HG03575 (cell line): ENCODE data around the gene EFR3B.

ENCODE experiments used
- ATAC-seq: cut with Tn5 transposase; IDR thresholded peaks from one replicate; pipeline ENCODE4 v1.9.1; 2021; ENCODE audit not compliant: unreplicated experiment, insufficient number of reproducible peaks, low FRiP score; ENCODE audit errors: extremely low read depth

EFR3B gene

GRCh38 chr2:25164561-25164960 is 122.7 kb downstream of the EFR3B start:
- ATAC-seq, result no peak

- ATAC-seq, result no peak
Measured at GRCh38 chr2:25165992-25166875, 124.4 kb downstream of the EFR3B start.

DNA sequence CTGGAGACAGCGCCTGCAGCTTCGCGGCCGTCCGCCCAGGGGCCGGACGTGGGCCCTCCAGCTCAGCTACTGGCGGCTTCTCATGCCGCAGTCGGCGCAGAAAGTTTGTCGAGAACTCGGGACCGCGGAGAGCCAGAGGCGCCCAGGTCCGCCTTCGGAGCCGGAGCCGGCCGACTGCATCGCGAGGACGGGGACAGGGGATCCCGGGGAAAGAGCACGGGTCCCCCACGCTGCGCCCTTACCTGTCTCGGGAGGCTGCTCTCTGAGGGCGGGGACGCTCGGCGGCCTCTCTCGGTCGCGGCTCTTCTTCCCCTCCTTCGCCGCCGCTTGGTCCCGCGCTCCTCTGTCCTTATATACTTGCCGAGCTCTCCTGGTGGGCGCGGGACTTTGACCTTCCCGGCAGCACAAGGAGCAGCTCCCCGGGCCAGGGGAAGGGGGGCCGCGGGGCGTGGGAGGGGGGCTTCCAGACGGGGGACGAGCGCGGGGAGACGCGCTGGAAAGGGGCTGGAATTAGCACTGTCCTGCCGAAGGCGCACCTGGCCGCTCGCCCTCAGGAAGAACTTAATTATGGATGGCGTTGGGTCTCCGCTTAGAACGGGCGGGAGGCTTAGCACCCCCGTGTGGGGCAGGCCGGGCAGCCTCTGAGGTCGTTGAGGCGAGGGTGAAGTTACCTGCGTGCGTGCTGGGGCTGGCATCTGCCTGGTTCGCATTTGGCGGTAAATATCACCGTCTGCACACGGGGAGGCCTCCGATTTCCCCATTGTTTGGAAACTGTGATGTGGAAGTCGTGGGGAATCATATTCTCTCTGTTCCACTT is 126.6 kb downstream of the EFR3B start, which contains the start of gene POMC:
POMC (minus strand) TSS at position 325 of the 817 bp plus-strand sequence. CDS start 3,808 bp downstream, outside the sequence.
- ATAC-seq, result no peak

DNA sequence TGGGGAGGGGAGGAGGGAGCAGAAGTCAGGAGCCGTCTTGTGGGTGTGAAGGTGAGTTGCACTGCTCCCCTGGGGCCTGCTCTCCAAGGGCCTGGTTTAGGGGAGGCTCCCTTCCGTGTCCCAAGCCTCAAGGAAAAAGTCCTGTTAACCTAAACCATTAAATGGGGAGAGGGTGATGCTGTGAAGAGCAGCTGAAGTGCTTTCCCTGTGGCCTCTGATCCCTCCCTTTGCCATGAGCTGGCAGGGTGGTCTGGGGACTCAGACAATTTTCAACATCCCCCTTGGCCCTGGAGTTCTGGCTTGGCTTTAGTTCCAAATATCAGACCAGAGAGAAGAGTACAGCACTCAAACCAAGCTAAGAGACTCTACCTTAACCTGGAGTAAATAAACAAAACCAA is 127.2 kb downstream of the EFR3B start:
- ATAC-seq, result no peak

DNA sequence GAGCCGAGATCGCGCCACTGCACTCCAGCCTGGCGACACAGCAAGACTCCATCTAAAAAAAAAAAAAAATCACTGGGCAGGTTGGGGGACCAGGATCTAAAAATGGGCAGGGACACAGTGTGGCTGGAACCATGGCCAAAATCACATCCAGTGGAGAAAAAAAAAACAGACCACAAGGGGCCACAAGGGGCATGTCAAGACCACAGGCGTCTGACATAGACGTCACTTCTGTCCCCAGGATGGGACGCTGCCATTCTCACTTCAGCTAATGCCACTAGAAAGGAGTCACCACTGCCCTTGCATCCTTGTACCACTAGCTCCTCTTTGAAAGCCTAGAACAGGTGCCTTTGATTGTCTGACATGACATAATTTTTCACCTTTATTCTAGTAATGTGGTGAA is 129.0 kb downstream of the EFR3B start:
- ATAC-seq, result no peak

- no peak for ATAC-seq
Measured at GRCh38 chr2:25173719-25174118, 131.8 kb downstream of the EFR3B start.

- ATAC-seq, result no peak
Measured at GRCh38 chr2:25174192-25174861, 132.5 kb downstream of the EFR3B start.

DNA sequence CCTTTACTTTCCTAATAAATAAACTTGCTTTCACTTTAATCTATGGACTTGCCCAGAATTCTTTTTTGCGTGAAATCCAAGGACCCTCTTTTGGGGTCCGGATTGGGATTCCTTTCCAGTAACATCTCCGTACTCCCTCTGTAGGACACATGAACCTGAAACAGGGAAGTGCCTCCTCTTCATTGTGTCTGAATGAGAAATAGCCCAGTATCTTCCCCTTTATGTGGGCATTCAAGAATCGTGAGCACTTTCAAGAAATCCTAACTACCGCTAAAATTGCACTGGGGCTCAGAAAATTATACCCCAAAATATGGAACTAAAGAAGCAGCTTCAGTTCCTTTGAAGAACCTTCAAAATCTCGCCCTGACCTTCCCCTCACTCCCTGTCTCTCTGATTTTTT is 134.3 kb downstream of the EFR3B start:
- ATAC-seq, result no peak

- no peak for ATAC-seq
Measured at GRCh38 chr2:25176541-25177181, 134.8 kb downstream of the EFR3B start.

DNA sequence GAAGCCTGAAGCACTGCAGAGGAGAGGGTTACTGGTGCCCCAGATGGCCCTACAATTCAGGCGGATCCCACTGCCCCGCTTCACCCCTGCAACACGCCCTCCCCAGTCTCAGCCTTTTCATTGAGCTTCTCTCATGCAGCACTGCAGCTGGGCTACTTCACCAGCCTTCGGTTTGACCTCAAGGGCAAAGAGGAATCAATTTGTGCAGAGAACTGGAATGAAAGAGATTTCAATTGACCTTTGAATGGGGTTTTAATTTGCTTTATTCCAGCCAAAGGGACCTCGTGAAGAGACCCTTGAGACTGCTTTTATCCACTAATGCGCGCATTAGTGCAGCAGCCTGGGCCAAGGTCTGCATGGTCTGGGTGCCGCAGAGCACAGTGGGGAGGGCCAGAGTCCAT is 135.3 kb downstream of the EFR3B start:
- ATAC-seq, result no peak

DNA sequence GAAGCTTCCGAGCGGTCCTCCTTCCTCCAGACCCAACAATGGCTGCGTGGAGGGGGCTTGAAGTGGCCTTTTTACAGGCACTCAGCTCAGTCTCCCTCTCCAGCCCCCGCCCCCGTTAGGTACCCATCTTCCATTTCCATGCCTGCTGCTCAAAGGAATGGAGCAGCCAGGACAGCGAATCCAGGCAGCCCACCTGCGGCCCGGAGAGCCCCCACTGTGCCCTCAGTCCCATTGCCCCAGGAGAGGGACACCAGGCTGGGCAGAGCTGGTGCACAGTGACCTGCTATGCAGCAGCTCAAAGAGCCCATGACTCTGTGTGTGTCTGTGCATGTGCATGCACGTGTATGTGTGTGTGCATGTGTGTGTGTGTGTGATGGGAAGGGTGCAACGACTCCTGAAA is 137.1 kb downstream of the EFR3B start:
- ATAC-seq, result no peak

DNA sequence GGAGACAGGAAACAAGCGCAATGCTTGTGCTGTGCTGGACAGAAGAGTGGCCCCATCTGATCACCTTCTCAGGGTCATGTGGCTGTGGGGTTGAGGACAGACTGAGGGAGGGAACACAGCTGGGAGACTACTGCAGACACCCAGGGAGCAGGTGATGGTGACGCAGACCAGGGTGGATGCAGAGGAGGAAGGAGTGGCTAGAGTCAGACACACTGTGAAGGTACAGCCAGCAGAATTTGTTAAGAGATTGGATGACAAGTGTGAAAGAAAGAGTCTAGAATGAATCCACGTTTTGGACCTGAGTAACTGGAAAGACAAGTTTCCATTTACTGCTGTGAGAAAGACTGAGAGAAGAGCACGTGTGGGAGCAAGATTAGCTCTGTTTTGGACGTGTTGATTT is 142.4 kb downstream of the EFR3B start:
- no peak for ATAC-seq

- no peak for ATAC-seq
Measured at GRCh38 chr2:25187729-25188350, 146.0 kb downstream of the EFR3B start.

GRCh38 chr2:25188405-25188804 is 146.5 kb downstream of the EFR3B start:
- no peak for ATAC-seq

GRCh38 chr2:25190536-25190935 is 148.7 kb downstream of the EFR3B start:
- ATAC-seq, result no peak

DNA sequence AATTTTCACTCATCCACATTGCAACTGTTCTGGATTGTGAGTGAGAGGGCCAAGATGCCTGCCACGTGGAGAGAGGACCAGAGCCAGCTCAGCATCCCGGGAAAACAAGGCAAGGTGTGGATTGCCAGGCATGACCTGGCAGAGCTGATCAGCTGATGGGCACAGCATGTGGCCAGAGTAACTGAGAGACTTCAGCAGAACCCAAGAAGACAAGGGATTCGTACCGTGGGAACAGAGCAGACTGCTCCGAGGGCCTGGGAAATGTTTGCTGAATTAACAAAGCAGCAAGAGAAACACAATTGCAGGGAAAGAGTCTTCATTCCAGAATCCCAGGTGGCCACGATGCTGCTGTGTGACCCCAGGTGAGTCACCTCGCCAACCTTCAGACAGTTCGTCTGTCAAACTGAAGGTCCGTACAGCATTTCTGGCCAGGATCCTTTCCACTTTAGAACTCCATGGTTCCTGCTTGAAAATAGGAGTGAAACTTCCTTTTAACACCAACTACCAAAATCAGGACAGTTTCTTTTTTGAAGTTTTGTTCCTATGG is 152.8 kb downstream of the EFR3B start:
- no peak for ATAC-seq

GRCh38 chr2:25197336-25198208 is 155.7 kb downstream of the EFR3B start:
- no peak for ATAC-seq

GRCh38 chr2:25198209-25198525 is 156.3 kb downstream of the EFR3B start:
- ATAC-seq, result no peak
